Stimulated activated CD4-positive, alpha-beta T cell treated with anti-CD3 and anti-CD28 coated beads, Interleukin-4, amount 100 ng/mL, for 48 hours (primary cell): ENCODE measurements around the gene LCLAT1.

Experiments
- DNase-seq, 2 donors: peaks; one replicate each; pipeline ENCODE4 v3.0.0-alpha.2; 2020; ENCODE audit warnings: low read depth in 2 of 2

The LCLAT1 gene

GRCh38 chr2:30692829-30693275, 245.8 kb downstream of the LCLAT1 start:
- no peak for DNase-seq
